Keratinocyte (primary cell): ENCODE data around the gene HSBP1L1. TPM values are rescaled to one million over a fixed set of nuclear protein-coding genes. Genes with fewer than 3 reads are reported as not detected.

ENCODE experiments used
- DNase-seq: peaks from one replicate; pipeline ENCODE4 v3.0.0-alpha.2; 2011; ENCODE audit warnings: low read depth, missing footprints, low spot score
- FAIRE-seq: peaks from 2 replicates; lab custom pipeline; 2011; peaks lifted over from hg19 to GRCh38; lab: Jason Lieb, UNC
- H2AFZ ChIP-seq: 2 replicates; pipeline ENCODE4 v1.6.0; 2012; ENCODE audit warnings: low read length, control low read depth, inconsistent platforms; ENCODE audit not compliant: control insufficient read depth
- H3K27ac ChIP-seq: 2 replicates; pipeline ENCODE4 v1.5.1; 2011; ENCODE audit warnings: low read length; ENCODE audit not compliant: control insufficient read depth, insufficient read depth
- H3K27me3 ChIP-seq: 3 replicates; pipeline ENCODE4 v1.6.0; 2011; ENCODE audit warnings: low read length; ENCODE audit not compliant: control insufficient read depth, insufficient read depth; ENCODE audit errors: extremely low read depth
- H3K36me3 ChIP-seq, 2 experiments: 2 replicates in 1 of 2; 3 replicates in 1 of 2; pipeline ENCODE4 v1.5.1; 2011; ENCODE audit warnings: low read length in 2 of 2, mild to moderate bottlenecking in 1 of 2; ENCODE audit not compliant: control insufficient read depth in 2 of 2, insufficient read depth in 2 of 2; ENCODE audit errors: extremely low read depth in 1 of 2
- H3K4me1 ChIP-seq: 3 replicates; pipeline ENCODE4 v1.5.1; 2011; ENCODE audit warnings: low read length; ENCODE audit not compliant: control insufficient read depth, insufficient read depth; ENCODE audit errors: extremely low read depth
- H3K4me2 ChIP-seq: 3 replicates; pipeline ENCODE4 v1.6.0; 2011; ENCODE audit warnings: low read depth, low read length; ENCODE audit not compliant: control insufficient read depth, insufficient read depth; ENCODE audit errors: extremely low read depth
- H3K4me3 ChIP-seq, 3 experiments: fragments of 200-600 bp in 1 of 3; sonication (generic) in 1 of 3; 2 replicates in 2 of 3; 3 replicates in 1 of 3; pipeline ENCODE4 v1.5.1; 2011 to 2016; ENCODE audit warnings: low read length in 3 of 3, mild to moderate bottlenecking in 3 of 3, control low read depth in 2 of 3, inconsistent platforms in 1 of 3, low read depth in 1 of 3, mixed read lengths in 1 of 3, mixed run types in 1 of 3, moderate library complexity in 1 of 3; ENCODE audit not compliant: control insufficient read depth in 2 of 3, insufficient read depth in 2 of 3; ENCODE audit errors: extremely low read depth in 1 of 3
- H3K79me2 ChIP-seq: 2 replicates; pipeline ENCODE4 v1.6.0; 2012; ENCODE audit warnings: low read length; ENCODE audit not compliant: control insufficient read depth, insufficient read depth
- H3K9ac ChIP-seq: 3 replicates; pipeline ENCODE4 v1.6.0; 2011; ENCODE audit warnings: low read length; ENCODE audit not compliant: control insufficient read depth, insufficient read depth; ENCODE audit errors: extremely low read depth
- H3K9me1 ChIP-seq: 3 replicates; pipeline ENCODE4 v1.6.0; 2011; ENCODE audit warnings: low read length; ENCODE audit not compliant: control insufficient read depth, insufficient read depth; ENCODE audit errors: extremely low read depth
- H3K9me3 ChIP-seq: 2 replicates; pipeline ENCODE4 v1.5.1; 2012; ENCODE audit warnings: low read depth, low read length; ENCODE audit not compliant: control insufficient read depth
- H4K20me1 ChIP-seq: 3 replicates; pipeline ENCODE4 v1.6.0; 2011; ENCODE audit warnings: low read length; ENCODE audit not compliant: control insufficient read depth, insufficient read depth; ENCODE audit errors: extremely low read depth
- EZH2 ChIP-seq: IDR thresholded peaks from one replicate; pipeline ENCODE4 v1.6.1; 2012; ENCODE audit warnings: inconsistent platforms, mild to moderate bottlenecking, low read length, moderate library complexity
- dilution Hi-C: fragments of 300-500 bp; cut with MboI; formaldehyde crosslinking; loops from one replicate; pipeline ENCODE4 v1.7.0; 2020; ENCODE audit warnings: low sequenced_read_pairs; ENCODE audit not compliant: extremely low pct_ligation_motif_present
- polyA plus RNA-seq, 5 experiments: library from polyadenylated mRNA; depleted of rRNA in 3 of 5; stranded (reverse) in 3 of 5; stranded (forward) in 1 of 5; unstranded in 1 of 5; fragments of >200 nt; gene quantifications; 1 replicate in 1 of 5; 2 replicates in 3 of 5; 3 replicates in 1 of 5; pipeline versions ENCODE4 v1.2.1 to v1.2.3, GENCODE V29; 2011 to 2012; ENCODE audit warnings: missing spikeins in 2 of 5, low read depth in 1 of 5, low replicate concordance in 1 of 5
- TF ChIP-seq, protein P1 (sequence below), 3 experiments: IDR thresholded peaks in 1 of 3; conservative IDR thresholded peaks in 1 of 3; optimal IDR thresholded peaks in 1 of 3; 2 replicates in 2 of 3; 3 replicates in 1 of 3; pipeline versions ENCODE3 to v1.5.1; 2011; ENCODE audit warnings: low read length in 3 of 3, mild to moderate bottlenecking in 3 of 3, moderate library complexity in 2 of 3, control low read depth in 1 of 3, inconsistent platforms in 1 of 3; ENCODE audit not compliant: insufficient read depth in 2 of 3; ENCODE audit errors: extremely low read depth in 1 of 3

The HSBP1L1 gene
- polyA plus RNA-seq, 1 donor (not counting 4 experiments of a cell fraction or from before 2014, with no cell fraction given): 49.6 TPM

DNA sequence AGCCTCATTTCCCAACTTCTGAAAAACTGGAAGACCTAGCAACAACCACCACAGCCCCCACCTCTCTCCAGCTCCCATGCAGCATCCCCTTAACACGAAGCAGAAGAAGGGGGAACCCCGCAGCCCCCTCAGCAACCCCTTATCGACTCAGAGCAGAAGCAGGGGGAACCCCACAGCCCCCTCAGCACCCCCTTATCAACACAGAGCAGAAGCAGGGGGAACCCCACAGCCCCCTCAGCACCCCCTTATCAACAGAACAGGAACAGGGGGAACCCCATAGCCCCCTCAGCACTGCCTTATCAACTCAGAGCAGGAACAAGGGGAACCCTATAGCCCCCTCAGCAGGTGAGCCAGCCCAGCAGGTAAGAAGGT lies 19.7 kb upstream of the HSBP1L1 start:
- peaks cover 8% of the 10 kb centered on the region for H4K20me1 ChIP-seq
- no peak overlapping the region for H3K9ac ChIP-seq
- no peaks in the 10 kb centered on the region for H3K9me3 ChIP-seq
- DNase-seq (no peak), FAIRE-seq (no peak)
- H2AFZ ChIP-seq: no peak overlapping the region
- H3K4me1 ChIP-seq: peaks cover 13% of the 10 kb centered on the region
- no peak overlapping the region for H3K4me3 ChIP-seq
- H3K9me1 ChIP-seq: peaks cover 4% of the 10 kb centered on the region
- no peak overlapping the region for H3K4me2 ChIP-seq
- TF ChIP-seq, protein P1, sequence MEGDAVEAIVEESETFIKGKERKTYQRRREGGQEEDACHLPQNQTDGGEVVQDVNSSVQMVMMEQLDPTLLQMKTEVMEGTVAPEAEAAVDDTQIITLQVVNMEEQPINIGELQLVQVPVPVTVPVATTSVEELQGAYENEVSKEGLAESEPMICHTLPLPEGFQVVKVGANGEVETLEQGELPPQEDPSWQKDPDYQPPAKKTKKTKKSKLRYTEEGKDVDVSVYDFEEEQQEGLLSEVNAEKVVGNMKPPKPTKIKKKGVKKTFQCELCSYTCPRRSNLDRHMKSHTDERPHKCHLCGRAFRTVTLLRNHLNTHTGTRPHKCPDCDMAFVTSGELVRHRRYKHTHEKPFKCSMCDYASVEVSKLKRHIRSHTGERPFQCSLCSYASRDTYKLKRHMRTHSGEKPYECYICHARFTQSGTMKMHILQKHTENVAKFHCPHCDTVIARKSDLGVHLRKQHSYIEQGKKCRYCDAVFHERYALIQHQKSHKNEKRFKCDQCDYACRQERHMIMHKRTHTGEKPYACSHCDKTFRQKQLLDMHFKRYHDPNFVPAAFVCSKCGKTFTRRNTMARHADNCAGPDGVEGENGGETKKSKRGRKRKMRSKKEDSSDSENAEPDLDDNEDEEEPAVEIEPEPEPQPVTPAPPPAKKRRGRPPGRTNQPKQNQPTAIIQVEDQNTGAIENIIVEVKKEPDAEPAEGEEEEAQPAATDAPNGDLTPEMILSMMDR (optimal IDR thresholded peaks at IDR 0.05 in 1 of 3, IDR thresholded peaks at IDR 0.05 in 1 of 3, conservative IDR thresholded peaks at IDR 0.05 in 1 of 3; ENCODE audit: extremely low read depth in 1 of 3, insufficient read depth in 2 of 3, low read length in 3 of 3): no peak
- TF ChIP-seq EZH2: no peak
- H3K36me3 ChIP-seq: peaks cover 30 to 34% of the 10 kb centered on the region in 2 experiments
- peaks cover 82% of the 10 kb centered on the region for H3K79me2 ChIP-seq
- no peaks in the 10 kb centered on the region for H3K27me3 ChIP-seq
- dilution Hi-C loops: no loop called here
- no peak overlapping the region for H3K27ac ChIP-seq

DNA sequence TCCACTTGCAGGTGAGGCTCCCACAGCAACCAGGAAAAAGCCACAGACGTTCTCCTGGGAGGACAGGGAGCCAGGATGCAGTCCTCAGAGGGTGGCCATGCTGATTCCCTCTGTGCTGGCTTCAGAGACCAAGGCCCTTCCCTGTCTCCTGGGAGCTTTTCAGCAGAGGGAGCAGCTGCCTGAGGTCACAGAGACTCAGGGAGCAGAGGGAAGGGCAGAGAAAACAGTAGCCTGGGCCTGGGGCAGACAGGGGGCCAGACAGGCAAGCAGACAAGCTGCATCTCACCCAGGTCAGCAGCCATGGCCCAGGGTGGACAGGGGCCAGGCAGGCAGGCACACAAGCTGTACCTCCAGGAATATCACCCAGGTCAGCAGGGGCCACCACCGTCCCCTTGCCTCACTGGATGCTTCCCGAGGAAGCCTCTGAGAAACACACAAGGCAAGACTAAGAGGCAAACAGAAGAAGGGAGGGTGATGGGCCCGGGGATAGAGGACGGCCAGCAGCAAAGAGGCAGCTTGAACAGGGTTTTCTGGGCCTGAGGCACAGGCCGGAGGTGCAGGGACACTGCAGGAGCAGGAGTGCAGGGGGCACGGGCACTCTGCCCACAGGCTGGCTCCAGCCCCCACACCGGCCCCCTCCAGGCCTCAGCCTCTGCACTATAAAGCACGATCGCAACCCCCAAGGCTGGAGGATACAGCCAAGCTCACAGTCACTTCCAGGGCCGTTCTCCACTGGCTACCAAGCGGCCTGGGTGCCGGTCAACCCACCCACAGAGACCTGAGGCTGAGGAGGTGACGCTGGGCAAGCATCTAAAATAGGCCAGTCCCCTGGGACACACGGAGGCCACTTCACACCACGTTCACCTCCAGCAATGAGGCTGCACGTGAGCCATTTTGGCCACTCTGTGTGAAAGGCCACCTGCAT lies 19.1 kb upstream of the HSBP1L1 start:
- Histone ChIP-seq H3K4me3 (no peak overlapping the region), H3K4me1 (peaks cover 18% of the 10 kb centered on the region), H3K9ac (no peak overlapping the region), H3K4me2 (no peak overlapping the region), H3K79me2 (peaks cover 83% of the 10 kb centered on the region), H3K9me1 (peaks cover 4% of the 10 kb centered on the region), H3K9me3 (no peaks in the 10 kb centered on the region), H4K20me1 (peaks cover 8% of the 10 kb centered on the region), H3K27ac (no peak overlapping the region), H3K36me3 (peaks cover 30 to 34% of the 10 kb centered on the region in 2 experiments), H2AFZ (no peak overlapping the region), H3K27me3 (no peaks in the 10 kb centered on the region)
- TF ChIP-seq, protein P1 (optimal IDR thresholded peaks at IDR 0.05 in 1 of 3, IDR thresholded peaks at IDR 0.05 in 1 of 3, conservative IDR thresholded peaks at IDR 0.05 in 1 of 3; ENCODE audit: extremely low read depth in 1 of 3, insufficient read depth in 2 of 3, low read length in 3 of 3): no peak
- TF ChIP-seq EZH2: no peak
- dilution Hi-C loops: no loop called here
- no peak for DNase-seq
- FAIRE-seq: no peak
